Measurements from ENCODE around the gene TPP1.

DNA sequence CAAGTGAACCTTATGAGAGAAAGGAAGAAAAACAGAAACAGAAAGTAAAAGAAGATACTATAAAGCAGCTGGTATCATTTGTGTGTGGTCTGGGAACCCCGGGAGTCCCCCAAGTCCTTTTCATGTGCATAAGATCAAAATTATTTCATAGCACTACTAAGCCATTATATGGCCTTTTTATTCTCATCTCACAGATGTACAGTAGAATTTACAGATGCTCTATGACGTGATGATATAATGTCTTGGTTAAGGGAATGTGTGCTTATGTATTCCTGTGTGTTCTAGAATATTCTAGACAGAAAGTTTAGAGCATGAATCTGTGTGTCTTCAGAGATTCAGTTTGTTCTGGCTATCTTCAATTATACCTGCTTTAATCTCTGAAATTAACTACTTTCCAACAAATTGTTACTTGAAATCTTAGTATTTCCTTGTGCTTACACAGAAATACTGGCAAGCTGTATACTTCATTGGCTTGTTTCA lies 8.6 kb upstream of the TPP1 start:
- TF ChIP-seq POLR2A (IDR thresholded peaks at IDR 0.05; ENCODE audit: low read depth, low read length) (no peak), POLR2AphosphoS5 (IDR thresholded peaks at IDR 0.05; ENCODE audit: low read depth, low read length) (no peak)

Data from GM12892 (cell line).